Retinal pigment epithelial cell (primary cell): Measurements from ENCODE around the gene KLF11.

Experiments
- DNase-seq: peaks from one replicate; pipeline ENCODE4 v3.0.0-alpha.2; 2010; ENCODE audit warnings: low read depth
- H3K4me3 ChIP-seq: 2 replicates; pipeline ENCODE4 v1.5.1; 2011; ENCODE audit warnings: mild to moderate bottlenecking, low read length, control low read depth, moderate library complexity
- CTCF ChIP-seq: conservative IDR thresholded peaks from 2 replicates; pipeline ENCODE4 v1.5.1; 2011; ENCODE audit warnings: low read depth, low read length, control low read depth, inconsistent platforms

KLF11 gene

DNA sequence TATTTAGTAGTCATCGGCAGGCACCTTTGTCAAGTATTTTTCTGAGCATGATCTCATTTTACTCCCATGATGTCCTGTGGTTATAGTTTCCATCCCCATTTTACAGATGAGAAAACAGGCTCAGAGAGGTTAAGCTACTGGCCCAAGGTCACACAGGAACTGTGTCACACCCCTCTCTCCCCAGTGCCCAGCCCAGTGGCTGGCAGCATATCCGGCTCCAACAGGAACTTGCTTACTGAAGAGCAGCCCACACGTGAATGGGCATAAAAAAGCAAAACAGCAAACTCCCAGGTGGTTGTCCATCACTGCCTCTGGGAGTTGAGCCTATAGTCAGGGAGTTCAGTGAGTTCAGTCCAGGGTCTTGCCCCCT, 8.3 kb upstream of the KLF11 start:
- no peak overlapping the region for H3K4me3 ChIP-seq
- DNase-seq = no peak
- no peak for TF ChIP-seq CTCF

GRCh38 chr2:10035633-10036032, 7.7 kb upstream of the KLF11 start:
- TF ChIP-seq CTCF = no peak
- no peak for DNase-seq
- H3K4me3 ChIP-seq = no peak overlapping the region

GRCh38 chr2:10036095-10036884, 7.1 kb upstream of the KLF11 start:
- no peak overlapping the region for H3K4me3 ChIP-seq
- peak; percentile 67 for DNase-seq
- TF ChIP-seq CTCF = peak; percentile 84

- no peak overlapping the region for H3K4me3 ChIP-seq
- TF ChIP-seq CTCF = no peak
- DNase-seq = no peak
Observed at GRCh38 chr2:10038123-10038522, 5.2 kb upstream of the KLF11 start.

DNA sequence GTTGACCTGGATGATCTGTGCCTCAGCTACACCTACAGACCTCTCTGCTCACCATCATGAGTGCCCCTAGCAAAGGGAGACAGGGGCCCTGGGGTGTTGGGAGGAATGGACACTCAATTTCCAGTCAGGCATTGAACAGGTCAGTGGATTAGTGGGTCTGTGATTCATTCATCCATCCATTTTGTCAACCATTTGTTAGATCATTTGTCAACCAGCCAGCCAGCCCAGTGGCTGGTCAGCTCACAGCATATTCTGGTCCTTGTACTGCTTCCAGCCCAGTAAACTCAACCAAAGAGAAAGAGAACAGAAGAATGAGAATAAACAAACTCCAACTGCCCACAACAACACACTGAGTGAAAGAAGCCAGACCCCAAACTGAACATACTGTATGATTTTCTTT, 4.6 kb upstream of the KLF11 start:
- DNase-seq = no peak
- no peak overlapping the region for H3K4me3 ChIP-seq
- no peak for TF ChIP-seq CTCF

DNA sequence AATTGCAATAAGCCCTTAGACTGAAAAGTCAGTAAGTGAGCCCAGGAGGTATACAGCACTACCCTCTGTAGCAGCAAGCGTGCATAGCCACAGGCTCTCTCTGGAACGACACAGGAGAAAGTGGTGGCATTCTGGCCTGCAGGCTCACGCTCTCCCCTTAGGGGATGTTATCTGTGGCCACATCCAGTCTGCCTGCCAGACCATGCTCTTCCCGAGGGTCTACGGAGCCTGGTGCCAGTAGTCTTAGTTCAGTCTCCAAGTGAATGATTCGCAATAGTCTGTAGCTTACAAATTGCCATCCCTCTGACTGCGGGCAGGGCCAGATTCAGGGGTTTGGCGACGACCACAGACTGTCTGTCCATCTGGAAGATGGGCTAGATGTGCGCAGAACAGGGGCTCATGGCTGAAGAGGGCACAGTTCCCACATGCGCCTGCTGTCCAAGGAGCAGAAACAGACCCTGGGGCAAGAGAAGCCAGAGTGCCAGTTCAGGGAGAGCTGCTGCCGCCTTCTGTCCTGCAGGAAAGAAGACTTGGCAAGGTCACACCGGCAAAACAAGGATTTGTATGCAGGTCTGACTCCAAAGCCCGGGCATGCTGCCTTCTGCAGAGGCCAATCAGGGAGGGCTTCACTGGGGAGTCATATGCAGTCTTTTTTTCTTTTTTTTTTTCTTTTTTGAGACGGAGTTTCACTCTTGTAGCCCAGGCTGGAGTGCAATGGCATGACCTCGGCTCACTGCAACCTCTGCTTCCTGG, 3.5 kb upstream of the KLF11 start:
- no peak for DNase-seq
- no peak for TF ChIP-seq CTCF
- H3K4me3 ChIP-seq = no peak overlapping the region

DNA sequence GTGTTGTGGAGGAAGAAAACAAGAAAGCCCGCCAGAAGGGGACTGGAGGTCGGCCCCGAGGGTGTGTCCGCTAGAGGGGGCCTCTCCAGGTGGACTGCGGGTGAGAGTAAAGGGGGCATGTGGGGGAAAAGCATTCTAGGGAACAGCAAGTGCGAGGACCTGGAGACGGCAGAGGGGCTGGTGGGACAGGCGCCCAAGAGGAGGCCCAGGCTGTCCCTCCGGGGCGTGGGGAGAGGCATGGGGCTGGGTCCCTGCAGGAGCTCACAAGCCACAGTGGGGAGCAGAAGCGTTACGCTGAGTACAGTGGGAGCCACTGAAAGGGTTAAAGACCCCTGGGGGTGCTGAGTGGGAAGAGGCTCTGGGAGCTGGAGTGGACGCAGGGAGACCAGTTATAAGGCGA, 1.6 kb upstream of the KLF11 start:
- H3K4me3 ChIP-seq = no peak overlapping the region
- no peak for TF ChIP-seq CTCF
- DNase-seq = no peak
